HepG2 (cell line): ENCODE data around the gene C3orf52. TPM values are rescaled to one million over a fixed set of nuclear protein-coding genes. Genes with fewer than 3 reads are reported as not detected.

ENCODE experiments used
- ATAC-seq: fragments of 200-7000 bp; cut with Tn5 transposase; 3 replicates; pipeline ENCODE4 v1.9.1; 2020; ENCODE audit warnings: mild to moderate bottlenecking, moderate library complexity
- BruUV-seq: library from RNA; stranded (reverse); fragments of 400-500 nt; replicated peaks from 2 replicates; lab custom pipeline; 2021; lab: Mats Ljungman, UMichigan
- CTCF ChIA-PET: fragments of 300-600 bp; formaldehyde crosslinking; extraction: SDS; loops from one replicate; lab custom pipeline; 2021; ENCODE audit warnings: low total read pairs, inconsistent platforms, low intra/inter-chr PET ratio; lab: Yijun Ruan, JAX
- POLR2A ChIA-PET: fragments of 350-600 bp; sonication (Branson Sonifier 250); formaldehyde crosslinking; loops from one replicate; lab custom pipeline; 2020; ENCODE audit warnings: antibody characterized with exemption, inconsistent platforms; lab: Yijun Ruan, JAX
- DNase-seq: peaks from one replicate; pipeline ENCODE4 v3.0.0-alpha.2; 2015; ENCODE audit warnings: low spot score
- FAIRE-seq: peaks from 3 replicates; lab custom pipeline; 2011; peaks lifted over from hg19 to GRCh38; lab: Jason Lieb, UNC
- H2AFZ ChIP-seq: one replicate; pipeline ENCODE4 v1.6.1; 2011; ENCODE audit warnings: low read length, inconsistent platforms
- H3K27ac ChIP-seq: fragments of 300-600 bp; 3 replicates; pipeline ENCODE4 v1.8.0; 2011; ENCODE audit warnings: mixed run types, mild to moderate bottlenecking, mixed read lengths, low read length, inconsistent platforms; ENCODE audit not compliant: insufficient read depth; ENCODE audit errors: extremely low read length
- H3K27me3 ChIP-seq, 2 experiments: fragments of 200-600 bp in 1 of 2; 2 replicates in 1 of 2; 3 replicates in 1 of 2; pipeline versions ENCODE4 v1.6.0 to v1.8.0; 2011; ENCODE audit warnings: low read length in 2 of 2, mild to moderate bottlenecking in 2 of 2, moderate library complexity in 2 of 2, inconsistent platforms in 1 of 2; ENCODE audit not compliant: insufficient read depth in 2 of 2, control insufficient read depth in 1 of 2
- H3K36me3 ChIP-seq, 2 experiments: fragments of 200-600 bp in 1 of 2; replicated peaks in 1 of 2; 2 replicates in 1 of 2; 3 replicates in 1 of 2; pipeline versions ENCODE4 v1.5.1 to v1.8.0; 2011; ENCODE audit warnings: low read length in 2 of 2, inconsistent platforms in 1 of 2; ENCODE audit not compliant: insufficient read depth in 2 of 2, control insufficient read depth in 1 of 2
- H3K4me1 ChIP-seq: 2 replicates; pipeline ENCODE4 v1.5.1; 2012; ENCODE audit warnings: low read length, inconsistent platforms; ENCODE audit not compliant: insufficient read depth
- H3K4me2 ChIP-seq: 2 replicates; pipeline ENCODE4 v1.6.0; 2011; ENCODE audit warnings: low read depth, low read length, inconsistent platforms
- H3K4me3 ChIP-seq, 3 experiments: fragments of 200-600 bp in 1 of 3; sonication (generic), shearing (Covaris generic) in 1 of 3; replicated peaks in 1 of 3; 2 replicates each; pipeline ENCODE4 v1.5.1; 2011 to 2016; ENCODE audit warnings: low read length in 3 of 3, inconsistent platforms in 2 of 3, low read depth in 2 of 3, mild to moderate bottlenecking in 2 of 3, control low read depth in 1 of 3, mixed read lengths in 1 of 3; ENCODE audit not compliant: insufficient read depth in 1 of 3
- H3K79me2 ChIP-seq: one replicate; pipeline ENCODE4 v1.6.1; 2011; ENCODE audit warnings: low read length, inconsistent platforms; ENCODE audit not compliant: insufficient read depth
- H3K9ac ChIP-seq: 2 replicates; pipeline ENCODE4 v1.6.0; 2011; ENCODE audit warnings: mild to moderate bottlenecking, low read depth, low read length, inconsistent platforms; ENCODE audit not compliant: insufficient read depth
- H3K9me3 ChIP-seq: 2 replicates; pipeline ENCODE4 v1.5.1; 2012; ENCODE audit warnings: mild to moderate bottlenecking, low read length
- H4K20me1 ChIP-seq: 2 replicates; pipeline ENCODE4 v1.6.0; 2011; ENCODE audit warnings: inconsistent platforms, mild to moderate bottlenecking, low read length, moderate library complexity; ENCODE audit not compliant: insufficient read depth
- CEBPB ChIP-seq: IDR thresholded peaks from 2 replicates; pipeline ENCODE4 v1.6.1; 2011; ENCODE audit warnings: low read depth, low read length, improper control_type of control experiment, borderline replicate concordance
- CEBPG ChIP-seq: IDR thresholded peaks from 2 replicates; pipeline ENCODE4 v1.6.1; 2016
- FOXM1 ChIP-seq: sonication (generic); formaldehyde crosslinking; IDR thresholded peaks from 2 replicates; pipeline ENCODE4 v1.5.0; 2020; ENCODE audit warnings: missing genetic modification reagents
- JUND ChIP-seq: sonication (generic); formaldehyde crosslinking; IDR thresholded peaks from 2 replicates; pipeline ENCODE4 v1.8.0; 2022; ENCODE audit warnings: mild to moderate bottlenecking, missing genetic modification reagents
- NR2F6 ChIP-seq, 2 experiments: IDR thresholded peaks; 2 replicates each; pipeline ENCODE4 v1.6.1; 2016; ENCODE audit warnings: antibody characterized with exemption in 1 of 2, mild to moderate bottlenecking in 1 of 2
- SP1 ChIP-seq, 2 experiments: fragments of 450-650 bp in 1 of 2; sonication (generic) in 1 of 2; formaldehyde crosslinking in 1 of 2; IDR thresholded peaks; 2 replicates each; pipeline versions ENCODE4 v1.4.0 to v1.6.1; 2016 to 2020; ENCODE audit warnings: missing genetic modification reagents in 1 of 2
- THYN1 ChIP-seq: sonication (generic); formaldehyde crosslinking; IDR thresholded peaks from 2 replicates; pipeline ENCODE4 v1.8.1; 2023; ENCODE audit warnings: low read depth, mild to moderate bottlenecking, moderate library complexity, missing genetic modification reagents, borderline replicate concordance
- U2AF2 ChIP-seq: fragments of 200-400 bp; formaldehyde crosslinking; IDR thresholded peaks from 2 replicates; pipeline ENCODE4 v1.6.1; 2017; ENCODE audit warnings: low read depth, mild to moderate bottlenecking, low read length
- UBTF ChIP-seq: sonication (generic); formaldehyde crosslinking; IDR thresholded peaks from 2 replicates; pipeline ENCODE4 v1.4.0; 2020; ENCODE audit warnings: mild to moderate bottlenecking, missing genetic modification reagents
- ZFP41 ChIP-seq: sonication (generic); formaldehyde crosslinking; IDR thresholded peaks from 2 replicates; pipeline ENCODE4 v1.4.0; 2020; ENCODE audit warnings: mild to moderate bottlenecking, missing genetic modification reagents, borderline replicate concordance
- ZMYM4 ChIP-seq: sonication (generic); formaldehyde crosslinking; IDR thresholded peaks from 2 replicates; pipeline ENCODE4 v1.8.1; 2023; ENCODE audit warnings: mild to moderate bottlenecking, missing genetic modification reagents
- ZNF431 ChIP-seq: sonication (generic); formaldehyde crosslinking; IDR thresholded peaks from 2 replicates; pipeline ENCODE4 v1.9.0; 2022; ENCODE audit warnings: missing genetic modification reagents, low read depth, mild to moderate bottlenecking, borderline replicate concordance
- ZZZ3 ChIP-seq: sonication (generic); formaldehyde crosslinking; IDR thresholded peaks from 2 replicates; pipeline ENCODE4 v1.4.0; 2020; ENCODE audit warnings: missing genetic modification reagents, mild to moderate bottlenecking, borderline replicate concordance
- in situ Hi-C: cut with HindIII; loops from 2 replicates; pipeline ENCODE4 v1.10.0; 2017; ENCODE audit warnings: low pct_unique_long_range_greater_than_20kb; ENCODE audit not compliant: extremely low pct_ligation_motif_present
- intact Hi-C: fragments of 100-400 bp; cut with micrococcal nuclease; formaldehyde crosslinking; loops from one replicate; pipeline ENCODE4 v1.10.0; 2022; ENCODE audit not compliant: unreplicated experiment
- polyA plus RNA-seq, 8 experiments: library from polyadenylated mRNA; depleted of rRNA in 3 of 8; stranded (reverse) in 7 of 8; unstranded in 1 of 8; fragments of >200 nt; fragmentation: Illumina TruSeq in 4 of 8; extraction: Trizol in 4 of 8; gene quantifications; 2 replicates each; pipeline versions ENCODE4 v1.2.1 to v1.2.3, GENCODE V29; 2011 to 2016; ENCODE audit warnings: low read depth in 4 of 8, missing spikeins in 1 of 8, mixed read lengths in 1 of 8; ENCODE audit not compliant: insufficient read depth in 1 of 8
- total RNA-seq, 5 experiments: library from RNA; depleted of rRNA; stranded (reverse); fragments of >200 nt; fragmentation: Illumina TruSeq; extraction: Trizol; gene quantifications; 2 replicates each; pipeline ENCODE4 v1.2.3, GENCODE V29; 2016; ENCODE audit warnings: low read depth in 1 of 5

C3orf52 gene
- total and polyA plus RNA-seq, 2 of the 13 experiments (the other 11 are each of a cell fraction or from before 2014, with no cell fraction given), result 0.79 to 1.2 TPM

- Histone ChIP-seq H3K4me3 (no peak overlapping the region), H3K4me1 (no peaks in the 10 kb centered on the region), H3K36me3 (no peaks in the 10 kb centered on the region), H3K27me3 (no peaks in the 10 kb centered on the region), H3K9ac (no peak overlapping the region), H3K9me3 (no peaks in the 10 kb centered on the region), H3K79me2 (no peaks in the 10 kb centered on the region), H4K20me1 (no peaks in the 10 kb centered on the region), H3K4me2 (no peak overlapping the region), H3K27ac (no peak overlapping the region), H2AFZ (no peak overlapping the region)
- DNase-seq (no peak), FAIRE-seq (no peak), ATAC-seq (no peak)
- intact Hi-C loops (no loop called here), in situ Hi-C loops (no loop called here)
- CTCF ChIA-PET, result no interaction called here
- POLR2A ChIA-PET, result no interaction called here
- TF ChIP-seq THYN1 (CRISPR knock-in tag), result no peak
- no peak for TF ChIP-seq U2AF2
- no peak for TF ChIP-seq NR2F6 (IDR thresholded peaks at IDR 0.05)
- TF ChIP-seq NR2F6 (CRISPR knock-in tag; IDR thresholded peaks at IDR 0.05), result no peak
- TF ChIP-seq FOXM1 (CRISPR knock-in tag), result no peak
- no peak for TF ChIP-seq CEBPB
- no peak for TF ChIP-seq ZMYM4 (CRISPR knock-in tag)
- no peak for TF ChIP-seq ZNF431
- TF ChIP-seq ZFP41 (CRISPR knock-in tag), result no peak
- no peak for TF ChIP-seq SP1 (IDR thresholded peaks at IDR 0.05)
- TF ChIP-seq SP1 (CRISPR knock-in tag; IDR thresholded peaks at IDR 0.05), result no peak
- no peak for TF ChIP-seq CEBPG
- no peak for TF ChIP-seq JUND (CRISPR knock-in tag)
- TF ChIP-seq UBTF, result no peak
- no peak for TF ChIP-seq ZZZ3 (CRISPR knock-in tag)
- BruUV-seq, result no TSS peak
These were observed 36.7 kb downstream of the C3orf52 start for GRCh38 chr3:112122870-112123269.
